ENCODE measurements around the gene BRIP1.
"Not testable (repeated sequence)": the region's sequence is repeated elsewhere in the genome, so short reads cannot be mapped to it uniquely, and the experiment has no call there.

BRIP1 gene

DNA sequence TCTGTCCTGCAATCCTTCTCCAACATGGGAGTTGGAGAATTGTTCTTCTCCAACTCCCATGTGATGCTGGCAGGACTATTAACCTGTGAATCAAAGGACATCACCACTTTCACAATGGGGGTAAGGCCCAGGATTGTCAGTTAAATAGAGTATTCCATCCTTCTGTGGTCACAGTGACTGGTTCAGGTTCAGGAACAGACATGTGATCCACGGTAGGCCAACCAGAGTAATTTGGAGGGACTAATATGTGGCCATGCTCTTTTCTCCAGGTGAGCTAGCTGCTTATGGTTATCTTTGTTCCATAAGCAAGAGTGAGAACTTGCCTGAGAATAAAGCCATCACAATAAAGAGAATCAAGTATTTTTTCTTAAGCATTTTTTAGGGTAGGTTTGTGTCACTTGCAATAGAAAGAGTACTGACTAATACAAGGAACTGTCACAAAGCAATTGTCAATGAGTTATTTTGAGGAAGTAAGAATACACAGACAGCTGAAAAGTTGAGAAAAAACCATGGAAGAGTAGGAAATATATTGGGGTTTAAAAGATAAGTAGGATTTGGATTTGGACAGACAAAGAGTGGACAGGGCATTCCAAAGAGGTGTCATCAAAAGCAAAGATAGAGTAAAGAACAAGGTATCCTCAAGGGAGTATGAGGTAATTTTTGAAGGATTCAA is 63.4 kb downstream of the BRIP1 start:
- DNase-seq, result no peak

DNA sequence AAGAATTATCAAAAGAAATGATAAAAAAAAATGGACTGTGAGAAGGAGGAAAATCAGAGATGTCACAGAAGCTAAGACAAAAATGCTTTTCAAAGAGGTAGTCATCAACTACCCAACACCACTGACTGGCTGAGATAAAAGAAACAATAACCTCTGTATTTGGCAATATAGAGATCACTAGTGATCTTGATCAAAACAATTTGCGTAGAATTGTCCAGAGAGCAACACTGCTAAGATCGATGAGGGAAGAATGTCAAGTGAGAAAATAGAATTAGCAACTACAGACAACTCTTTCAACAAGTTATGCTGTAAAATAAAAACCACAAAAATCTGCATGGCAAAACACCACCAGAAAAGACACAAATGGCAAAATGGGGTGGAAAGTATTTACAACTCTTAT is 66.0 kb downstream of the BRIP1 start:
- no peak for DNase-seq

DNA sequence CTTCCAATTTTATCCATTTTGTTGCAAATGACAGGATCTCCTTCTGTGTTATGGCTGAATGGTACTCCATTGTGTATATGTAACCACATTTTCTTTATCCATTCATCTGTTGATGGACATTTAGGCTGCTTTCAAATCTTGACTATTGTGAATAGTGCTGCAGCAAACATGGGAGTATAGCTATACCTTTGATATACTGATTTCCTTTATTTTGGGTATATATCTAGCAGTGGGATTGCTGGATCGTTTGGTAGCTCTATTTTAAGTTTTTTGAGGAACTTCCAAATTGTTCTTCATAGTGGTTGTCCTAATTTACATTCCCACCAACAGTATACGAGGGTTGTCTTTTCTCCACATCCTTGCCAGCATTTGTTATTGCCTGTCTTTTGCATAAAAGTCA is 67.8 kb downstream of the BRIP1 start:
- DNase-seq, result no peak

GRCh38 chr17:61794792-61795191 is 68.5 kb downstream of the BRIP1 start:
- DNase-seq, result no peak

DNA sequence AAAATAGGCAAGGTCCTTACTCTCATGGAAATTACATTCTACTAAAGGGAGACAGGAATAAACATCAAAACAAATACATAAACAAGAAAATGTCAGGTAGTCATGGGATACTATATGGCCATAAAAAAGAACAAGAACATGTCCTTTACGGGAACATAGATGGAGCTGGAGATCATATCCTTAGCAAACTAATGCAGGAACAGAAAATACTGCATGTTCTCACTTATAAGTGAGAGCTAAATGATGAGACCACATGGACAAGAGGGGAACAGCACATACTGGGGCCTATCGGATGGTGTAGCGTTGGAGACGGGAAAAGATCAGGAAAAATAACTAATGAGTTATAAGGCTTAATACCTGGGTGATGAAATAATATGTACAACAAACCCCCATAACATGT is 69.1 kb downstream of the BRIP1 start:
- no peak for DNase-seq

- no peak for DNase-seq
Measured at GRCh38 chr17:61793565-61793964, 69.8 kb downstream of the BRIP1 start.

GRCh38 chr17:61789872-61790271 is 73.5 kb downstream of the BRIP1 start:
- no peak for DNase-seq

- no peak for DNase-seq
Measured at GRCh38 chr17:61786088-61786487, 77.2 kb downstream of the BRIP1 start.

GRCh38 chr17:61784510-61784909 is 78.8 kb downstream of the BRIP1 start:
- DNase-seq, result no peak

- no peak for DNase-seq
Measured at GRCh38 chr17:61783556-61784304, 79.6 kb downstream of the BRIP1 start.

- DNase-seq, result no peak
Measured at GRCh38 chr17:61783120-61783519, 80.2 kb downstream of the BRIP1 start.

DNA sequence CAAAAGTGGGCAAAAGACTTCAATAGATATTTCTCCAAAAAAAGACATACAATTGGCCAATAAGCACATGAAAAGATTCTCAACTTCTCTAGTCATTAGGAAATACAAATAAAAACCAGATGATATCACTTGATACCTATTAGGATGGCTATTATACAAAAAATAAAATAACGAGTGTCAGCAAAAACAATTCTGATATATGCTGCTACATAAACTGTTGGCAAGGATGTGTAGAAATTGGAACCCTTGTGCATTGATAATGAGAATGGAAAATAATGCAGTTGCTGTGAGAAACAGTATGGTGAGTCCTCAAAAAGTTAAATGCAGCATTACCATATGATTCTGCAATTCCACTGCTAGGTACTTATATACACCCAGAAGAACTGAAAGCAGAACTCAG is 80.6 kb downstream of the BRIP1 start:
- DNase-seq, result no peak

GRCh38 chr17:61775364-61775763 is 88.0 kb downstream of the BRIP1 start:
- DNase-seq, result no peak

DNA sequence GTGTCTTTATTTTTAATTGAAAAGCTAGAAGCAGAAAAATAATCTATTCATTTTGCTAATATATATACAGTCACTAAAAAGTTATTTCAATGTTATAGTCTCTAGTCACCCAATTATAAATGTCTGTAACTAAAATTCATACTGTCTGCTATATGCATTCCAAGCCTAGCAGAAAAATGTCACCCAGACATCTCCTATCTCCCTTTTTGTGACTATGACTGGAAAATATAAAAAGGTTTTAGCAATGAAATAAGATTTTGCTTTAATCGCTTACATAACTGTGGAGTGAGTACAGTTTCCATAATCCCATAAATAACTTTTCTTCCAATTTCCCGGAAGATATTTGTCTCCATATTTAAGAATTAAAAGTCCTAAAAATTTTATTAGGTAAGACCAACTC is 88.6 kb downstream of the BRIP1 start:
- no peak for DNase-seq

DNA sequence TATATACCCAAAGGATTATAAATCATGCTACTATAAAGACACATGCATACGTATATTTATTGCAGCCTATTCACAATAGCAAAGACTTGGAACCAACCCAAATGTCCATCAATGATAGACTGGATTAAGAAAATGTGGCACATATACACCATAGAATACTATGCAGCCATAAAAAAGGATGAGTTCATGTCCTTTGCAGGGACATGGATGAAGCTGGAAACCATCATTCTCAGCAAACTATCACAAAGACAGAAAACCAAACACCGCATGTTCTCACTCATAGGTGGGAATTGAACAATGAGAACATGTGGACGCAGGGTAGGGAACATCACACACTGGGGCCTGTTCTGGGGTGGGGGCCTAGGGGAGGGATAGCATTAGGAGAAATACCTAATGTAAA is 89.2 kb downstream of the BRIP1 start:
- DNase-seq, result not testable (repeated sequence)

DNA sequence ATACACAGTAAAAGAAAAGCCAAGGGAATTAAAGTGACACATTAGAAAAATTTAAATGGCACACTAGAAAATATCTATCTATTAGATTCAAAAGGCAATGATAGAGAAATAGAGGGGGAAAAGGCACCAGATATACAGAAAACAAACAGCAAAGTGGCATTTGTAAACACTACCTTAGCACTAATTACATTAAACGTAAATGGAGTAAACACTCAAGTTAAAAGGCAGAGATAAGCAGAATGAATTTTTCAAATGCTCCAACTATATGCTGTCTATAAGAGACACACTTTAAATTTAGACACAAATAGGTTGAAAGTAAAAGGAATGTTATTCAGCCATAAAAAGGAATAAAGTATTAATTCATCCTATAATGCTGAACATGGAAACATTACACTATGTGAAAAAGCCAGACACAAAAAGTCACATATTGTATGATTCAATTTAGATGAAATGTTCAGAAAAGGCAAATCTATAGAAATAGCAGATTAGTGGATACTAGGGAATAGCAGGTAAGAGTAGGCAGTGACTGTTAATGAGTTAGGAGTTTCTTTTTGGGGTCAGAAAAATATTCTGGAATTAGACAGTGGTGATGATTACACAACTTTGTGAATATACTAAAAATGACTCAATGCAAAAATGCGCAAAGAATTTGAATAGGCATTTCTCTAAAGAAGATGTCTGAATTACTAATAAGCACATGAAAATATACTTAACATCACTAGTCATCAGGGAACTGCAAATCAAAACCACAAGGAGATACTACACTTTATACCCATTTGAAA is 92.4 kb downstream of the BRIP1 start:
- DNase-seq, result no peak

GRCh38 chr17:61770043-61770442 is 93.3 kb downstream of the BRIP1 start:
- DNase-seq, result no peak

DNA sequence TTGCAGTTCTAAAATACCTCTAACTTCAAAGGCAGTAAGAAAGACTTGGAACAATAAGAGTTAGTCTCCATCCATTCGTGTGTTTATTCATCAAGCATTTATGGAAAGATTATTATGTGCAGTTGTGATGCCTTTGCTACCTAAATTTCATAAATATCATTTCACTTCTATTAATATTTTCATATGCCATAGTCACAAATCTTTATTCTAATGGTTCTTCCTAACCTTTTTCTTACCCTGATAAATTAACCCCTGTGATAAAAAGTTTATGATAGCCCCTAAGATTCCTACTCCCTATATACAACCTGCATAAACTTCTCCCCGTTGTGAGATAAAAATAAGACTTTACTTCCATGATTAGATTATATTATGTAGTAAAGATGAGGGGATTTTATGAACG is 94.9 kb downstream of the BRIP1 start:
- no peak for DNase-seq

DNA sequence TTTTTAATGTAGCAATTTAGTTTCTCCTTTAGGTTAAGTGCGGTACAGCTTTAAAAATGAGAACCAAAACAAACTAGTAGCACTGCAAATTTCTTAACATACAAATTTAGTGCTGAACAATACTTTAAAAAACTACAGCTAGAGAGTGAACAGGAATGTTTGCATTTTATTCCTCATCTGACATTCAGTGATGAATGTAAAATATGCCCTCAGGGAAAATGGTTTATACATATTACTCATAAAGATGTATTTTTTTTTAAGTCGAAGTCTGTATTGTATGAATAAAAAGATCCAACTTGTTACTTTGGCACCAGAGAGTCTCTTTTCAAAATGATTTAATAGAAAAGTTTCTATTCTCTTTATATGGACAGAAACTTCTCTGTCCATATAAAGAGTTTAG is 96.8 kb downstream of the BRIP1 start:
- no peak for DNase-seq

- DNase-seq, result no peak
Measured at GRCh38 chr17:61764846-61765245, 98.5 kb downstream of the BRIP1 start.

- no peak for DNase-seq
Measured at GRCh38 chr17:61761827-61762226, 101.5 kb downstream of the BRIP1 start.

DNA sequence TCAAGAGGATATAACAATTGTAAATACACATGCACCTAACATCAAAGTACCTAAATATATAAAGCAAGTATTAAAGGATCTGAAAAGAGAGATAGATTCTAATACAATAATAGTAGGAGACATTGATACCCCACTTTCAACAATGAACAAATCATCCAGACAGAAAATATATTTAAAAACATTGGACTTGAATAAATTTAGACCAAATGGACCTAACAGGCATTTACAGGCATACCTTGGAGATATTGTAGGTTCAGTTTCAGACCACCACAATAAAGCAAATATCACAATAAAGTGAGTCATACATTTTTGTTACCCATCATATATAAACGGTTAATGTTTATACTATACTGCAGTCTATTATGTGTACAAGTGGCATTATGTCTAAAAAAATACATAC is 104.0 kb downstream of the BRIP1 start:
- no peak for DNase-seq

- DNase-seq, result no peak
Measured at GRCh38 chr17:61758430-61758829, 104.9 kb downstream of the BRIP1 start.

DNA sequence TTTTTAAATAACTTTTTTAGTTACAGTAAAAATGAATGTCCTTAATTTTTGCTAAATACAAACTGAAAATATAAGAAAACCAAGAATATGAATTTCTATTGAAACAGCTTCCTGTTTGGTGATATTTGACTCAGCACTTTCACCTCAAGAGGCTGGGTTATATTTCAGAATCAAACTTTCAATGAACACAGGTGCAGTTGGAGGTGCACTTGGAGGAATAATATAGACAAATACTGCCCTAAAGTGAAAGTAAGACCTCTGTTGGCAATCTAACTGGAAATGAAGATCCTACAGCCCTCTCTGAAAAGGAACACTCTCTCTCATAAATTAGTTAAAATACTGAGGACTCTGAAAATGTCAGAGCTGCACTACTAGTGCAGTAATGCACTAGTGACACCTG is 106.2 kb downstream of the BRIP1 start:
- DNase-seq, result no peak
